GM19099 (cell line): ENCODE measurements around the gene SLC50A1.

ENCODE experiments used
- POLR2A ChIP-seq: IDR thresholded peaks from 3 replicates; pipeline ENCODE4 v1.6.1; 2011; ENCODE audit warnings: low read depth; ENCODE audit not compliant: insufficient read length; ENCODE audit errors: extremely low read depth

The SLC50A1 gene

GRCh38 chr1:155184351-155184811 is 48.7 kb downstream of the SLC50A1 start:
- no peak for TF ChIP-seq POLR2A

GRCh38 chr1:155184835-155185782 is 49.5 kb downstream of the SLC50A1 start:
- peak; percentile 19 for TF ChIP-seq POLR2A

GRCh38 chr1:155185783-155186066 is 50.1 kb downstream of the SLC50A1 start:
- no peak for TF ChIP-seq POLR2A

GRCh38 chr1:155186067-155186793 is 50.6 kb downstream of the SLC50A1 start:
- TF ChIP-seq POLR2A = no peak

- no peak for TF ChIP-seq POLR2A
Observed at GRCh38 chr1:155186794-155187455, 51.3 kb downstream of the SLC50A1 start.

GRCh38 chr1:155187456-155187891 is 51.8 kb downstream of the SLC50A1 start:
- TF ChIP-seq POLR2A = no peak

- TF ChIP-seq POLR2A = no peak
Observed at GRCh38 chr1:155188268-155188667, 52.6 kb downstream of the SLC50A1 start.
